HEK293 (cell line): ENCODE data around the gene C1orf210.

ENCODE experiments used
- CTCF ChIP-seq: fragments of 450-650 bp; formaldehyde crosslinking; IDR thresholded peaks from 2 replicates; pipeline ENCODE4 v1.5.1; 2016; ENCODE audit warnings: missing biosample characterization, missing genetic modification characterization
- SP2 ChIP-seq: fragments of 450-650 bp; formaldehyde crosslinking; IDR thresholded peaks from 2 replicates; pipeline ENCODE4 v1.5.1; 2016; ENCODE audit warnings: missing biosample characterization, missing genetic modification characterization
- ZNF426 ChIP-seq: fragments of 450-650 bp; formaldehyde crosslinking; IDR thresholded peaks from 2 replicates; pipeline ENCODE4 v1.5.1; 2017; ENCODE audit warnings: missing biosample characterization, missing genetic modification characterization, mild to moderate bottlenecking, inconsistent platforms, moderate library complexity
- ZNF785 ChIP-seq: fragments of 450-650 bp; formaldehyde crosslinking; IDR thresholded peaks from 2 replicates; pipeline ENCODE4 v1.5.1; 2016; ENCODE audit warnings: missing biosample characterization, missing genetic modification characterization

GRCh38 chr1:43235451-43236121 is 49.8 kb downstream of the C1orf210 start:
- no peak for TF ChIP-seq CTCF (tag by site-specific recombination)
- TF ChIP-seq SP2 (tag by site-specific recombination): no peak
- TF ChIP-seq ZNF426 (tag by site-specific recombination): no peak
- no peak for TF ChIP-seq ZNF785 (tag by site-specific recombination)
